Measurements from ENCODE around the gene TRIM45. TPM values are rescaled to one million over a fixed set of nuclear protein-coding genes. Genes with fewer than 3 reads are reported as not detected.

TRIM45 gene
- total and polyA plus RNA-seq, 2 of the 13 experiments (the other 11 are each of a cell fraction or from before 2014, with no cell fraction given), result 1.9 to 2.3 TPM

DNA sequence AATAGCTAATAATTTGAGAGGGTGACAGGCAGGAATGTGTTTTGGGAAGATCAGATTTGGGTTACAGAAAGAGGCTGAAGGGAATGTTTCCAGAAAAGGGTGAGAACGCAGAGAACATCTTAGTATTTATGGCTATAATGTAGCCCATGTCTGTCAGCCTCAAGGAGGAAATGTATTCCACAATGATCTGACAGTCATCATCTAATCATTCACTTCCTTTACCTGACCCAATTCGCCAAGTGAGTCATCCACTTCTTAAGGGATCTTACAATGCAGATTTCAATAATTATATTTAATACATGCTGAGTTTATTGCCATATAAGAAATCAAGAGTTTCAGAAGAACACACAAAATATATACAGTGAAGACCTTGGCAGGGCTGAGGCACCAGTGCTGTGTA lies 10.8 kb downstream of the TRIM45 start (continued):
- TF ChIP-seq ZNF644 (CRISPR knock-in tag; IDR thresholded peaks at IDR 0.05; ENCODE audit: low read depth) (no peak), MED13 (CRISPR knock-in tag; IDR thresholded peaks at IDR 0.05) (no peak), ZNF251 (CRISPR knock-in tag; IDR thresholded peaks at IDR 0.05) (no peak), TOPORS (CRISPR knock-in tag; IDR thresholded peaks at IDR 0.05) (no peak), ZNF253 (CRISPR knock-in tag; IDR thresholded peaks at IDR 0.05; ENCODE audit: borderline replicate concordance) (no peak), IRF2 (CRISPR knock-in tag; IDR thresholded peaks at IDR 0.05) (no peak)
- TF ChIP-seq, protein P1, sequence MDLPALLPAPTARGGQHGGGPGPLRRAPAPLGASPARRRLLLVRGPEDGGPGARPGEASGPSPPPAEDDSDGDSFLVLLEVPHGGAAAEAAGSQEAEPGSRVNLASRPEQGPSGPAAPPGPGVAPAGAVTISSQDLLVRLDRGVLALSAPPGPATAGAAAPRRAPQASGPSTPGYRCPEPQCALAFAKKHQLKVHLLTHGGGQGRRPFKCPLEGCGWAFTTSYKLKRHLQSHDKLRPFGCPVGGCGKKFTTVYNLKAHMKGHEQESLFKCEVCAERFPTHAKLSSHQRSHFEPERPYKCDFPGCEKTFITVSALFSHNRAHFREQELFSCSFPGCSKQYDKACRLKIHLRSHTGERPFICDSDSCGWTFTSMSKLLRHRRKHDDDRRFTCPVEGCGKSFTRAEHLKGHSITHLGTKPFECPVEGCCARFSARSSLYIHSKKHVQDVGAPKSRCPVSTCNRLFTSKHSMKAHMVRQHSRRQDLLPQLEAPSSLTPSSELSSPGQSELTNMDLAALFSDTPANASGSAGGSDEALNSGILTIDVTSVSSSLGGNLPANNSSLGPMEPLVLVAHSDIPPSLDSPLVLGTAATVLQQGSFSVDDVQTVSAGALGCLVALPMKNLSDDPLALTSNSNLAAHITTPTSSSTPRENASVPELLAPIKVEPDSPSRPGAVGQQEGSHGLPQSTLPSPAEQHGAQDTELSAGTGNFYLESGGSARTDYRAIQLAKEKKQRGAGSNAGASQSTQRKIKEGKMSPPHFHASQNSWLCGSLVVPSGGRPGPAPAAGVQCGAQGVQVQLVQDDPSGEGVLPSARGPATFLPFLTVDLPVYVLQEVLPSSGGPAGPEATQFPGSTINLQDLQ (CRISPR knock-in tag; IDR thresholded peaks at IDR 0.05), result no peak

DNA sequence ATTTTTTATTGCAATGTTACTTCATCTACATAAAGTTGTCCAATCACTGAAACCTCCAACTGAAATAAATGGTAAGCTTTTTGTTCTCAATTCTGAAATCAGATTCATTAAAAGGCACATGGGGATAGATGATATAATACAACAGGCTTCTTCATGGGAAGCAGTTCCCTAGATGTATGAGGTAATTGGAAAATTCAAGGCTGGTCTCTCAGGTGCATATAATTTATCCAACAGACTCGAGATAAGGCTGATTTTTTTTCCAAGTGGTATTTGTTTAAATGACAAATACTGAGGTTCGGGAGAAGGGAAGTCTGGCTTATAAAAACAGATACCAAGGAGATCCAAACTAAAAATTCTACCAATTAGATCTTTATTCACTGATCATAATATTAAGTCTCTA lies 14.2 kb downstream of the TRIM45 start:
- Histone ChIP-seq H4K20me1 (ENCODE audit: insufficient read depth, low read length) (no peaks in the 10 kb centered on the region), H3K4me3 (replicated peaks in 1 of 3; ENCODE audit: insufficient read depth in 1 of 3, low read depth in 2 of 3, low read length in 3 of 3) (no peak overlapping the region), H3K79me2 (ENCODE audit: insufficient read depth, low read length) (no peaks in the 10 kb centered on the region), H3K9me3 (ENCODE audit: low read length) (no peaks in the 10 kb centered on the region), H3K4me2 (ENCODE audit: low read depth, low read length) (no peak overlapping the region), H3K4me1 (ENCODE audit: insufficient read depth, low read length) (0 out of 2 replicates have a peak, but pooled peaks cover 7% of the 10 kb centered on the region), H3K36me3 (replicated peaks in 1 of 2; ENCODE audit: control insufficient read depth in 1 of 2, insufficient read depth in 2 of 2, low read length in 2 of 2) (peaks cover 0 to 3% of the 10 kb centered on the region in 2 experiments; a peak in 1 of 5 replicates), H3K27ac (ENCODE audit: extremely low read length, insufficient read depth, low read length) (no peak overlapping the region), H3K27me3 (ENCODE audit: control insufficient read depth in 1 of 2, insufficient read depth in 2 of 2, low read length in 2 of 2) (no peaks in the 10 kb centered on the region), H2AFZ (ENCODE audit: low read length) (no peak overlapping the region), H3K9ac (ENCODE audit: insufficient read depth, low read depth, low read length) (no peak overlapping the region)
- intact Hi-C loops (cut with micrococcal nuclease; ENCODE audit: unreplicated experiment) (no loop called here), in situ Hi-C loops (cut with HindIII; ENCODE audit: extremely low pct_ligation_motif_present, low pct_unique_long_range_greater_than_20kb) (no loop called here)
- no peak for ATAC-seq
- ChIA-PET POLR2A (no interaction called here), CTCF (ENCODE audit: low intra/inter-chr PET ratio, low total read pairs) (no interaction called here)
- no TSS peak for BruUV-seq (replicated peaks)
- DNase-seq (ENCODE audit: low spot score), result no peak
- FAIRE-seq, result no peak
- 96% methylated on average over 2 of the region's 2 CpGs for WGBS (ENCODE audit: low lambda C conversion rate)
- TF ChIP-seq ZFY (CRISPR knock-in tag; IDR thresholded peaks at IDR 0.05) (no peak), ZNF616 (CRISPR knock-in tag; IDR thresholded peaks at IDR 0.05; ENCODE audit: low read depth) (no peak), ZFP37 (CRISPR knock-in tag; IDR thresholded peaks at IDR 0.05; ENCODE audit: borderline replicate concordance) (no peak), ZNF530 (CRISPR knock-in tag; IDR thresholded peaks at IDR 0.05; ENCODE audit: low read depth) (no peak), ZNF430 (CRISPR knock-in tag; IDR thresholded peaks at IDR 0.05) (no peak), KLF15 (CRISPR knock-in tag; IDR thresholded peaks at IDR 0.05; ENCODE audit: borderline replicate concordance) (no peak), IRX3 (CRISPR knock-in tag; IDR thresholded peaks at IDR 0.05; ENCODE audit: borderline replicate concordance, low read depth) (no peak), SALL1 (CRISPR knock-in tag; IDR thresholded peaks at IDR 0.05) (no peak)
- TF ChIP-seq, protein P2, sequence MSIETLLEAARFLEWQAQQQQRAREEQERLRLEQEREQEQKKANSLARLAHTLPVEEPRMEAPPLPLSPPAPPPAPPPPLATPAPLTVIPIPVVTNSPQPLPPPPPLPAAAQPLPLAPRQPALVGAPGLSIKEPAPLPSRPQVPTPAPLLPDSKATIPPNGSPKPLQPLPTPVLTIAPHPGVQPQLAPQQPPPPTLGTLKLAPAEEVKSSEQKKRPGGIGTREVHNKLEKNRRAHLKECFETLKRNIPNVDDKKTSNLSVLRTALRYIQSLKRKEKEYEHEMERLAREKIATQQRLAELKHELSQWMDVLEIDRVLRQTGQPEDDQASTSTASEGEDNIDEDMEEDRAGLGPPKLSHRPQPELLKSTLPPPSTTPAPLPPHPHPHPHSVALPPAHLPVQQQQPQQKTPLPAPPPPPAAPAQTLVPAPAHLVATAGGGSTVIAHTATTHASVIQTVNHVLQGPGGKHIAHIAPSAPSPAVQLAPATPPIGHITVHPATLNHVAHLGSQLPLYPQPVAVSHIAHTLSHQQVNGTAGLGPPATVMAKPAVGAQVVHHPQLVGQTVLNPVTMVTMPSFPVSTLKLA (IDR thresholded peaks at IDR 0.05), result no peak
- TF ChIP-seq, protein P3, sequence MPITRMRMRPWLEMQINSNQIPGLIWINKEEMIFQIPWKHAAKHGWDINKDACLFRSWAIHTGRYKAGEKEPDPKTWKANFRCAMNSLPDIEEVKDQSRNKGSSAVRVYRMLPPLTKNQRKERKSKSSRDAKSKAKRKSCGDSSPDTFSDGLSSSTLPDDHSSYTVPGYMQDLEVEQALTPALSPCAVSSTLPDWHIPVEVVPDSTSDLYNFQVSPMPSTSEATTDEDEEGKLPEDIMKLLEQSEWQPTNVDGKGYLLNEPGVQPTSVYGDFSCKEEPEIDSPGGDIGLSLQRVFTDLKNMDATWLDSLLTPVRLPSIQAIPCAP (CRISPR knock-in tag; IDR thresholded peaks at IDR 0.05; ENCODE audit: low read depth), result no peak
- TF ChIP-seq, protein P4, sequence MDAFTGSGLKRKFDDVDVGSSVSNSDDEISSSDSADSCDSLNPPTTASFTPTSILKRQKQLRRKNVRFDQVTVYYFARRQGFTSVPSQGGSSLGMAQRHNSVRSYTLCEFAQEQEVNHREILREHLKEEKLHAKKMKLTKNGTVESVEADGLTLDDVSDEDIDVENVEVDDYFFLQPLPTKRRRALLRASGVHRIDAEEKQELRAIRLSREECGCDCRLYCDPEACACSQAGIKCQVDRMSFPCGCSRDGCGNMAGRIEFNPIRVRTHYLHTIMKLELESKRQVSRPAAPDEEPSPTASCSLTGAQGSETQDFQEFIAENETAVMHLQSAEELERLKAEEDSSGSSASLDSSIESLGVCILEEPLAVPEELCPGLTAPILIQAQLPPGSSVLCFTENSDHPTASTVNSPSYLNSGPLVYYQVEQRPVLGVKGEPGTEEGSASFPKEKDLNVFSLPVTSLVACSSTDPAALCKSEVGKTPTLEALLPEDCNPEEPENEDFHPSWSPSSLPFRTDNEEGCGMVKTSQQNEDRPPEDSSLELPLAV (CRISPR knock-in tag; conservative IDR thresholded peaks at IDR 0.05; ENCODE audit: low read depth), result no peak

All from HepG2 (cell line).